Keratinocyte (primary cell): ENCODE results near the gene ZFP90. TPM values are rescaled to one million over a fixed set of nuclear protein-coding genes. Genes with fewer than 3 reads are reported as not detected.

Source experiments
- DNase-seq: peaks from one replicate; pipeline ENCODE4 v3.0.0-alpha.2; 2011; ENCODE audit warnings: low read depth, missing footprints, low spot score
- FAIRE-seq: peaks from 2 replicates; lab custom pipeline; 2011; peaks lifted over from hg19 to GRCh38; lab: Jason Lieb, UNC
- H2AFZ ChIP-seq: 2 replicates; pipeline ENCODE4 v1.6.0; 2012; ENCODE audit warnings: low read length, control low read depth, inconsistent platforms; ENCODE audit not compliant: control insufficient read depth
- H3K27ac ChIP-seq: 2 replicates; pipeline ENCODE4 v1.5.1; 2011; ENCODE audit warnings: low read length; ENCODE audit not compliant: control insufficient read depth, insufficient read depth
- H3K27me3 ChIP-seq: 3 replicates; pipeline ENCODE4 v1.6.0; 2011; ENCODE audit warnings: low read length; ENCODE audit not compliant: control insufficient read depth, insufficient read depth; ENCODE audit errors: extremely low read depth
- H3K36me3 ChIP-seq, 2 experiments: 2 replicates in 1 of 2; 3 replicates in 1 of 2; pipeline ENCODE4 v1.5.1; 2011; ENCODE audit warnings: low read length in 2 of 2, mild to moderate bottlenecking in 1 of 2; ENCODE audit not compliant: control insufficient read depth in 2 of 2, insufficient read depth in 2 of 2; ENCODE audit errors: extremely low read depth in 1 of 2
- H3K4me1 ChIP-seq: 3 replicates; pipeline ENCODE4 v1.5.1; 2011; ENCODE audit warnings: low read length; ENCODE audit not compliant: control insufficient read depth, insufficient read depth; ENCODE audit errors: extremely low read depth
- H3K4me2 ChIP-seq: 3 replicates; pipeline ENCODE4 v1.6.0; 2011; ENCODE audit warnings: low read depth, low read length; ENCODE audit not compliant: control insufficient read depth, insufficient read depth; ENCODE audit errors: extremely low read depth
- H3K4me3 ChIP-seq, 3 experiments: fragments of 200-600 bp in 1 of 3; sonication (generic) in 1 of 3; 2 replicates in 2 of 3; 3 replicates in 1 of 3; pipeline ENCODE4 v1.5.1; 2011 to 2016; ENCODE audit warnings: low read length in 3 of 3, mild to moderate bottlenecking in 3 of 3, control low read depth in 2 of 3, inconsistent platforms in 1 of 3, low read depth in 1 of 3, mixed read lengths in 1 of 3, mixed run types in 1 of 3, moderate library complexity in 1 of 3; ENCODE audit not compliant: control insufficient read depth in 2 of 3, insufficient read depth in 2 of 3; ENCODE audit errors: extremely low read depth in 1 of 3
- H3K79me2 ChIP-seq: 2 replicates; pipeline ENCODE4 v1.6.0; 2012; ENCODE audit warnings: low read length; ENCODE audit not compliant: control insufficient read depth, insufficient read depth
- H3K9ac ChIP-seq: 3 replicates; pipeline ENCODE4 v1.6.0; 2011; ENCODE audit warnings: low read length; ENCODE audit not compliant: control insufficient read depth, insufficient read depth; ENCODE audit errors: extremely low read depth
- H3K9me1 ChIP-seq: 3 replicates; pipeline ENCODE4 v1.6.0; 2011; ENCODE audit warnings: low read length; ENCODE audit not compliant: control insufficient read depth, insufficient read depth; ENCODE audit errors: extremely low read depth
- H3K9me3 ChIP-seq: 2 replicates; pipeline ENCODE4 v1.5.1; 2012; ENCODE audit warnings: low read depth, low read length; ENCODE audit not compliant: control insufficient read depth
- H4K20me1 ChIP-seq: 3 replicates; pipeline ENCODE4 v1.6.0; 2011; ENCODE audit warnings: low read length; ENCODE audit not compliant: control insufficient read depth, insufficient read depth; ENCODE audit errors: extremely low read depth
- CTCF ChIP-seq, 3 experiments: IDR thresholded peaks in 1 of 3; conservative IDR thresholded peaks in 1 of 3; optimal IDR thresholded peaks in 1 of 3; 2 replicates in 2 of 3; 3 replicates in 1 of 3; pipeline versions ENCODE3 to v1.5.1; 2011; ENCODE audit warnings: low read length in 3 of 3, mild to moderate bottlenecking in 3 of 3, moderate library complexity in 2 of 3, control low read depth in 1 of 3, inconsistent platforms in 1 of 3; ENCODE audit not compliant: insufficient read depth in 2 of 3; ENCODE audit errors: extremely low read depth in 1 of 3
- EZH2 ChIP-seq: IDR thresholded peaks from one replicate; pipeline ENCODE4 v1.6.1; 2012; ENCODE audit warnings: inconsistent platforms, mild to moderate bottlenecking, low read length, moderate library complexity
- dilution Hi-C: fragments of 300-500 bp; cut with MboI; formaldehyde crosslinking; loops from one replicate; pipeline ENCODE4 v1.7.0; 2020; ENCODE audit warnings: low sequenced_read_pairs; ENCODE audit not compliant: extremely low pct_ligation_motif_present
- polyA plus RNA-seq, 5 experiments: library from polyadenylated mRNA; depleted of rRNA in 3 of 5; stranded (reverse) in 3 of 5; stranded (forward) in 1 of 5; unstranded in 1 of 5; fragments of >200 nt; gene quantifications; 1 replicate in 1 of 5; 2 replicates in 3 of 5; 3 replicates in 1 of 5; pipeline versions ENCODE4 v1.2.1 to v1.2.3, GENCODE V29; 2011 to 2012; ENCODE audit warnings: missing spikeins in 2 of 5, low read depth in 1 of 5, low replicate concordance in 1 of 5

ZFP90 gene
- polyA plus RNA-seq, 1 donor (not counting 4 experiments of a cell fraction or from before 2014, with no cell fraction given), result 15.3 TPM

GRCh38 chr16:68599586-68599985 is 60.5 kb downstream of the ZFP90 start:
- no peaks in the 10 kb centered on the region for H3K79me2 ChIP-seq
- H3K4me2 ChIP-seq, result no peak overlapping the region
- no peak overlapping the region for H3K4me3 ChIP-seq
- no peak overlapping the region for H3K9ac ChIP-seq
- no peaks in the 10 kb centered on the region for H3K9me1 ChIP-seq
- H3K9me3 ChIP-seq, result no peaks in the 10 kb centered on the region
- no peaks in the 10 kb centered on the region for H3K27me3 ChIP-seq
- H3K27ac ChIP-seq, result no peak overlapping the region
- dilution Hi-C loops, result no loop called here
- TF ChIP-seq EZH2, result no peak
- TF ChIP-seq CTCF (optimal IDR thresholded peaks at IDR 0.05 in 1 of 3, IDR thresholded peaks at IDR 0.05 in 1 of 3, conservative IDR thresholded peaks at IDR 0.05 in 1 of 3; ENCODE audit: extremely low read depth in 1 of 3, insufficient read depth in 2 of 3, low read length in 3 of 3), result no peak
- DNase-seq, result no peak
- H2AFZ ChIP-seq, result no peak overlapping the region
- no peaks in the 10 kb centered on the region for H3K36me3 ChIP-seq
- H3K4me1 ChIP-seq, result no peaks in the 10 kb centered on the region
- H4K20me1 ChIP-seq, result no peaks in the 10 kb centered on the region
- FAIRE-seq, result no peak

- no peak overlapping the region for H3K4me3 ChIP-seq
- H3K79me2 ChIP-seq, result no peaks in the 10 kb centered on the region
- no peak overlapping the region for H3K27ac ChIP-seq
- no peak overlapping the region for H3K4me2 ChIP-seq
- no peaks in the 10 kb centered on the region for H3K9me1 ChIP-seq
- H3K36me3 ChIP-seq, result no peaks in the 10 kb centered on the region
- peaks cover 7% of the 10 kb centered on the region for H3K4me1 ChIP-seq
- no peak overlapping the region for H3K9ac ChIP-seq
- FAIRE-seq, result peak; percentile 74
- peak; percentile 19 for DNase-seq
- no peaks in the 10 kb centered on the region for H3K27me3 ChIP-seq
- dilution Hi-C loops, result no loop called here
- H3K9me3 ChIP-seq, result no peaks in the 10 kb centered on the region
- H2AFZ ChIP-seq, result no peak overlapping the region
- H4K20me1 ChIP-seq, result no peaks in the 10 kb centered on the region
- TF ChIP-seq EZH2 (no peak), CTCF (optimal IDR thresholded peaks at IDR 0.05 in 1 of 3, IDR thresholded peaks at IDR 0.05 in 1 of 3, conservative IDR thresholded peaks at IDR 0.05 in 1 of 3; ENCODE audit: extremely low read depth in 1 of 3, insufficient read depth in 2 of 3, low read length in 3 of 3) (no peak)
Measured at GRCh38 chr16:68605746-68606145, 66.7 kb downstream of the ZFP90 start.
